GM23338 (cell line): ENCODE data around the gene TTLL5. TPM values are rescaled to one million over a fixed set of nuclear protein-coding genes. Genes with fewer than 3 reads are reported as not detected.

Experiments used
- ATAC-seq: fragments of 200-7000 bp; cut with Tn5 transposase; 3 replicates; pipeline ENCODE4 v1.9.1; 2020
- DNase-seq: peaks from one replicate; pipeline ENCODE4 v3.0.0-alpha.2; 2015; ENCODE audit warnings: low spot score
- H2AFZ ChIP-seq: fragments of 200-600 bp; sonication (generic); 2 replicates; pipeline ENCODE4 v1.8.0; 2016; ENCODE audit warnings: antibody characterized with exemption, mild to moderate bottlenecking, moderate library complexity
- H3F3A ChIP-seq: fragments of 200-600 bp; sonication (generic); replicated peaks from 2 replicates; pipeline ENCODE4 v1.8.0; 2017; ENCODE audit warnings: antibody characterized with exemption, mixed run types, low read depth
- H3K27ac ChIP-seq: fragments of 200-600 bp; sonication (generic); 2 replicates; pipeline ENCODE4 v1.6.1; 2016; ENCODE audit warnings: low read depth
- H3K27me3 ChIP-seq: fragments of 200-600 bp; sonication (generic); 2 replicates; pipeline ENCODE4 v1.8.0; 2016; ENCODE audit warnings: mild to moderate bottlenecking, mixed run types, moderate library complexity; ENCODE audit not compliant: insufficient read depth
- H3K36me3 ChIP-seq: fragments of 200-600 bp; sonication (generic); 2 replicates; pipeline ENCODE4 v1.8.0; 2016; ENCODE audit warnings: mild to moderate bottlenecking; ENCODE audit not compliant: insufficient read depth
- H3K4me1 ChIP-seq: fragments of 200-600 bp; sonication (generic); 2 replicates; pipeline ENCODE4 v1.8.0; 2016; ENCODE audit warnings: mild to moderate bottlenecking, moderate library complexity; ENCODE audit not compliant: insufficient read depth
- H3K4me2 ChIP-seq: fragments of 200-600 bp; sonication (generic); 2 replicates; pipeline ENCODE4 v1.7.1; 2017; ENCODE audit warnings: mixed run types
- H3K4me3 ChIP-seq: fragments of 200-600 bp; sonication (generic); 2 replicates; pipeline ENCODE4 v1.6.1; 2016; ENCODE audit warnings: mixed run types
- H3K79me2 ChIP-seq: fragments of 200-600 bp; sonication (generic); replicated peaks from 2 replicates; pipeline ENCODE4 v1.8.0; 2017; ENCODE audit warnings: mild to moderate bottlenecking; ENCODE audit not compliant: insufficient read depth
- H3K9me2 ChIP-seq: fragments of 200-600 bp; sonication (generic); 2 replicates; pipeline ENCODE4 v1.8.0; 2017; ENCODE audit not compliant: insufficient read depth
- H4K20me1 ChIP-seq: fragments of 200-600 bp; sonication (generic); replicated peaks from 2 replicates; pipeline ENCODE4 v1.8.0; 2017; ENCODE audit warnings: mild to moderate bottlenecking; ENCODE audit not compliant: insufficient read depth
- H3K27ac Mint-ChIP-seq: 2 replicates; pipeline ENCODE4 v1.8.0; 2020; ENCODE audit warnings: inconsistent platforms, mild to moderate bottlenecking, moderate library complexity, mixed read lengths
- H3K27me3 Mint-ChIP-seq: 3 replicates; pipeline ENCODE4 v1.8.0; 2022; ENCODE audit warnings: low read depth, mild to moderate bottlenecking, moderate library complexity, mixed read lengths, inconsistent platforms; ENCODE audit not compliant: insufficient read depth, poor library complexity
- H3K36me3 Mint-ChIP-seq: 3 replicates; pipeline ENCODE4 v1.8.0; 2021; ENCODE audit warnings: low read depth, mild to moderate bottlenecking, inconsistent platforms, moderate library complexity, mixed read lengths
- H3K4me1 Mint-ChIP-seq: 3 replicates; pipeline ENCODE4 v1.8.0; 2020; ENCODE audit warnings: mild to moderate bottlenecking, inconsistent platforms, mixed read lengths
- H3K4me3 Mint-ChIP-seq: 3 replicates; pipeline ENCODE4 v1.8.0; 2021; ENCODE audit warnings: moderate library complexity, mild to moderate bottlenecking, inconsistent platforms, mixed read lengths
- H3K9me3 Mint-ChIP-seq: 3 replicates; pipeline ENCODE4 v1.8.0; 2020; ENCODE audit warnings: moderate library complexity, mild to moderate bottlenecking, inconsistent platforms, mixed read lengths
- CREB1 ChIP-seq: fragments of 250-450 bp; sonication (Bioruptor Pico); IDR thresholded peaks from 2 replicates; pipeline ENCODE4 v1.5.0; 2020; ENCODE audit warnings: low read depth, mild to moderate bottlenecking, moderate library complexity
- EZH2phosphoT487 ChIP-seq: fragments of 200-600 bp; sonication (generic); IDR thresholded peaks from one replicate; pipeline ENCODE4 v1.8.1; 2018; ENCODE audit warnings: antibody characterized with exemption; ENCODE audit not compliant: unreplicated experiment
- NANOG ChIP-seq: IDR thresholded peaks from 2 replicates; pipeline ENCODE4 v1.6.1; 2016; ENCODE audit warnings: antibody characterized with exemption, borderline replicate concordance
- STAT1 ChIP-seq: IDR thresholded peaks from one replicate; pipeline ENCODE4 v1.6.1; 2016; ENCODE audit warnings: antibody characterized with exemption; ENCODE audit not compliant: unreplicated experiment
- ZNF331 ChIP-seq: fragments of 250-450 bp; sonication (Bioruptor Pico); IDR thresholded peaks from 2 replicates; pipeline ENCODE4 v1.5.0; 2020; ENCODE audit warnings: low read depth, mild to moderate bottlenecking, moderate library complexity
- ZNF462 ChIP-seq: fragments of 250-450 bp; sonication (Bioruptor Pico); IDR thresholded peaks from 2 replicates; pipeline ENCODE4 v1.5.0; 2020; ENCODE audit warnings: mild to moderate bottlenecking, moderate library complexity
- polyA plus RNA-seq: library from polyadenylated mRNA; unstranded; fragments of >200 nt; fragmentation: Nextera tagmentation; extraction: Ambion mirVana; gene quantifications from 2 replicates; pipeline ENCODE4 v1.2.1, GENCODE V29; 2016
- total RNA-seq: library from RNA; depleted of rRNA; stranded (reverse); fragments of >200 nt; shearing (Covaris generic); gene quantifications from 2 replicates; pipeline ENCODE4 v1.2.3, GENCODE V29; 2014
- TF ChIP-seq, protein P1 (sequence below), 2 experiments: fragments of 200-600 bp in 1 of 2; sonication (generic) in 1 of 2; conservative IDR thresholded peaks; 2 replicates each; pipeline versions ENCODE4 v1.5.1 to v1.6.1; 2016 to 2017; ENCODE audit warnings: antibody characterized with exemption in 2 of 2, low read depth in 2 of 2, mild to moderate bottlenecking in 2 of 2, moderate library complexity in 1 of 2

Gene TTLL5
- total and polyA plus RNA-seq, 2 experiments from 2014 or later, result 33.5 to 35.4 TPM

- no peaks in the 10 kb centered on the region for H3K9me2 ChIP-seq
- TF ChIP-seq, protein P1, sequence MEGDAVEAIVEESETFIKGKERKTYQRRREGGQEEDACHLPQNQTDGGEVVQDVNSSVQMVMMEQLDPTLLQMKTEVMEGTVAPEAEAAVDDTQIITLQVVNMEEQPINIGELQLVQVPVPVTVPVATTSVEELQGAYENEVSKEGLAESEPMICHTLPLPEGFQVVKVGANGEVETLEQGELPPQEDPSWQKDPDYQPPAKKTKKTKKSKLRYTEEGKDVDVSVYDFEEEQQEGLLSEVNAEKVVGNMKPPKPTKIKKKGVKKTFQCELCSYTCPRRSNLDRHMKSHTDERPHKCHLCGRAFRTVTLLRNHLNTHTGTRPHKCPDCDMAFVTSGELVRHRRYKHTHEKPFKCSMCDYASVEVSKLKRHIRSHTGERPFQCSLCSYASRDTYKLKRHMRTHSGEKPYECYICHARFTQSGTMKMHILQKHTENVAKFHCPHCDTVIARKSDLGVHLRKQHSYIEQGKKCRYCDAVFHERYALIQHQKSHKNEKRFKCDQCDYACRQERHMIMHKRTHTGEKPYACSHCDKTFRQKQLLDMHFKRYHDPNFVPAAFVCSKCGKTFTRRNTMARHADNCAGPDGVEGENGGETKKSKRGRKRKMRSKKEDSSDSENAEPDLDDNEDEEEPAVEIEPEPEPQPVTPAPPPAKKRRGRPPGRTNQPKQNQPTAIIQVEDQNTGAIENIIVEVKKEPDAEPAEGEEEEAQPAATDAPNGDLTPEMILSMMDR (conservative IDR thresholded peaks at IDR 0.05; ENCODE audit: low read depth in 2 of 2), result peak; percentile 29 to 54; a peak in 2 of 4 replicates
- TF ChIP-seq NANOG (no peak), STAT1 (no peak)
- no peak overlapping the region for H3K4me2 ChIP-seq
- H4K20me1 ChIP-seq, result peaks cover 26% of the 10 kb centered on the region
- ATAC-seq (peak; percentile 76), DNase-seq (peak; percentile 46)
- no peak overlapping the region for H3K4me3 Mint-ChIP-seq
- no peak overlapping the region for H3K4me3 ChIP-seq
- H3K4me1 ChIP-seq, result peaks cover 13% of the 10 kb centered on the region
- H3K27me3 ChIP-seq, result peaks cover 61% of the 10 kb centered on the region
- no peaks in the 10 kb centered on the region for H3K79me2 ChIP-seq
- no peak overlapping the region for H3K27ac ChIP-seq
- peaks cover 31% of the 10 kb centered on the region for H3K27me3 Mint-ChIP-seq
- H3K4me1 Mint-ChIP-seq, result peaks cover 16% of the 10 kb centered on the region
- no peaks in the 10 kb centered on the region for H3K9me3 Mint-ChIP-seq
- no peak overlapping the region for H2AFZ ChIP-seq
- peaks cover 2% of the 10 kb centered on the region; the same call in 2 of the 3 replicates for H3K36me3 Mint-ChIP-seq
- H3K36me3 ChIP-seq, result no peaks in the 10 kb centered on the region
- no peak overlapping the region for H3K27ac Mint-ChIP-seq
- no peaks in the 10 kb centered on the region for H3F3A ChIP-seq
Observed at GRCh38 chr14:75860561-75861160, 199.6 kb downstream of the TTLL5 start.

DNA sequence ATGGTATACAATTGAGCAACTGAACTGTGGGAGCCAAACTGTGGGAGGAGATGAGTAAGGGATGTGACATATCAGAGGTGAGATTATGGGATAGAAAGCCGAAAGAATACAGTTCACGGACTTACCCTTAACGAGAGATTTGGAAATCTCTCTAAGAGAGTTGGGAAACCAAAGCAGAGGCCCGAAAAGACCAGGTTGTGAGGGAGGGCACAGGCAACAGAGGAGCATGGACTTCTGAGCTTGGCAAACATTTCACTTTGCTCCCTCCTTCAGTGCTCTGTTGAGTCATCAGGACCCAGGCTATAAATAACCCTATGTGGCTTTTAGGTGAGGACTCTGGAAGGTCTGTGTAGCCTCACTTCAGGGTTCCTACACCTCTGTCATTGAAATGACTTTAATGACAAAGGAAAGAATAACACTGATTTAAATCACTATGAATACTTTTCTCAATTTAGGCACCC, 200.1 kb downstream of the TTLL5 start:
- Histone ChIP-seq H3K4me3 (no peak overlapping the region), H2AFZ (no peak overlapping the region), H3K27ac (no peak overlapping the region)

DNA sequence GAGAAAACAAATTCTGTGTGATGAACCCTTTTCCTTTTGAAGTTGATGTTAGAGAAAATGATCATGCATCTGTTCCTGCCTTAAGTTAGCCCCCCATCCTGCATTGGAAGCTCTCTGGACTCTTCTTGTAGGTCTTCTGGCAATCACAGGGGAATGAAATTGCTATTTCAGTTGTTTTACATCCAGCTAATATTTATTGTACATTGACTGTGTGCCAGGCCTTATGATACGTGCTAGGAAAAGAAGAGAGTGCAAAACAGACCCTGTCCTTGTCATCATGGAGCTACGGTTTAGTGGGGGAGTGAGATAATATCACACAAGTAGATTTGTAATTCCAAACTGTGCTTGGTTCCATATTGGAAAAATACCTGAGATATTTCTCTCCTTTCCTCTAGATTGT, 202.2 kb downstream of the TTLL5 start:
- Histone ChIP-seq H3K4me3 (no peak overlapping the region), H4K20me1 (peaks cover 31% of the 10 kb centered on the region), H3K27me3 (peaks cover 60% of the 10 kb centered on the region), H3F3A (no peaks in the 10 kb centered on the region), H3K27ac (no peak overlapping the region), H3K36me3 (no peaks in the 10 kb centered on the region), H2AFZ (no peak overlapping the region), H3K4me2 (no peak overlapping the region), H3K4me1 (peaks cover 28% of the 10 kb centered on the region), H3K9me2 (no peaks in the 10 kb centered on the region), H3K79me2 (no peaks in the 10 kb centered on the region)
- H3K4me3 Mint-ChIP-seq, result no peak overlapping the region
- ATAC-seq (no peak), DNase-seq (no peak)
- H3K27ac Mint-ChIP-seq, result no peak overlapping the region
- H3K4me1 Mint-ChIP-seq, result peaks cover 28% of the 10 kb centered on the region
- peaks cover 31% of the 10 kb centered on the region for H3K27me3 Mint-ChIP-seq
- H3K36me3 Mint-ChIP-seq, result no peaks in the 10 kb centered on the region; the same call in 2 of the 3 replicates
- H3K9me3 Mint-ChIP-seq, result no peaks in the 10 kb centered on the region
- TF ChIP-seq CREB1 (CRISPR knock-in tag) (no peak), ZNF462 (no peak), ZNF331 (no peak)

More for the DNA sequence above, 200.1 kb downstream of the TTLL5 start:
- DNase-seq (peak; percentile 77), ATAC-seq (peak; percentile 99)
- Histone ChIP-seq H3K4me2 (no peak overlapping the region), H3K4me1 (peaks cover 13% of the 10 kb centered on the region), H3K27me3 (peaks cover 61% of the 10 kb centered on the region), H3K79me2 (no peaks in the 10 kb centered on the region), H3K9me2 (no peaks in the 10 kb centered on the region), H3F3A (no peaks in the 10 kb centered on the region), H4K20me1 (peaks cover 26% of the 10 kb centered on the region), H3K36me3 (no peaks in the 10 kb centered on the region)
- H3K36me3 Mint-ChIP-seq, result no peaks in the 10 kb centered on the region; the same call in 2 of the 3 replicates
- no peak overlapping the region for H3K27ac Mint-ChIP-seq
- peaks cover 31% of the 10 kb centered on the region for H3K27me3 Mint-ChIP-seq
- peaks cover 15% of the 10 kb centered on the region for H3K4me1 Mint-ChIP-seq
- 0 out of 2 replicates have a peak, but pooled peaks have one; percentile 7 for TF ChIP-seq NANOG
- TF ChIP-seq EZH2phosphoT487, result no peak
- H3K4me3 Mint-ChIP-seq, result no peak overlapping the region
- H3K9me3 Mint-ChIP-seq, result no peaks in the 10 kb centered on the region
